ENCODE measurements around the gene PIGW. TPM values are rescaled to one million over a fixed set of nuclear protein-coding genes. Genes with fewer than 3 reads are reported as not detected.

Gene PIGW
- total and polyA plus RNA-seq, 9 of the 15 experiments (the other 6 are each of a cell fraction or from before 2014, with no cell fraction given): 9.5 to 33.9 (median 21.2) TPM

- H3K27ac ChIP-seq (ENCODE audit: extremely low read depth, low read depth, low read length): no peak overlapping the region
- H3K9ac ChIP-seq (ENCODE audit: insufficient read depth in 1 of 2, low read depth in 2 of 2, low read length in 2 of 2): no peak overlapping the region
- TF ChIP-seq PCBP2 (IDR thresholded peaks at IDR 0.05; ENCODE audit: low read depth, low read length, poor library complexity, severe bottlenecking) (no peak), MIER1 (IDR thresholded peaks at IDR 0.05; ENCODE audit: low read depth) (no peak), BRD9 (IDR thresholded peaks at IDR 0.05; ENCODE audit: low read depth, partially characterized antibody) (no peak), TBP (optimal IDR thresholded peaks at IDR 0.05; ENCODE audit: low read depth, low read length) (no peak), ZNF668 (CRISPR knock-in tag; IDR thresholded peaks at IDR 0.05) (no peak), ZBTB17 (CRISPR knock-in tag; IDR thresholded peaks at IDR 0.05) (no peak), BHLHE40 (IDR thresholded peaks at IDR 0.05; ENCODE audit: low read length) (no peak), OTX1 (CRISPR knock-in tag; IDR thresholded peaks at IDR 0.05) (no peak), ZNF449 (CRISPR knock-in tag; IDR thresholded peaks at IDR 0.05) (no peak), HMGXB4 (CRISPR knock-in tag; IDR thresholded peaks at IDR 0.05) (no peak), NR1H2 (CRISPR knock-in tag; IDR thresholded peaks at IDR 0.05) (no peak), CTBP1 (IDR thresholded peaks at IDR 0.05; ENCODE audit: borderline replicate concordance) (no peak), E2F1 (CRISPR knock-in tag; IDR thresholded peaks at IDR 0.05) (no peak), NKRF (IDR thresholded peaks at IDR 0.05; ENCODE audit: borderline replicate concordance) (no peak), RBFOX2 (IDR thresholded peaks at IDR 0.05; ENCODE audit: low read depth, low read length) (no peak), GABPA (tag; conservative IDR thresholded peaks at IDR 0.05; ENCODE audit: low read depth) (no peak), PURB (CRISPR knock-in tag; IDR thresholded peaks at IDR 0.05; ENCODE audit: low read depth) (no peak), FOXP1 (CRISPR knock-in tag; IDR thresholded peaks at IDR 0.05) (no peak)
- no peak for ATAC-seq
- CTCF ChIA-PET (ENCODE audit: low intra/inter-chr PET ratio): no interaction called here
- H3K27me3 ChIP-seq (ENCODE audit: control insufficient read depth in 2 of 2, insufficient read depth in 2 of 2, low read length in 2 of 2): no peaks in the 10 kb centered on the region
- no peak overlapping the region for H2AFZ ChIP-seq (ENCODE audit: low read depth, low read length)
- no peaks in the 10 kb centered on the region for H3K9me3 ChIP-seq (replicated peaks; ENCODE audit: control insufficient read depth, insufficient read depth, low read depth, low read length)
- no peak overlapping the region for H3K4me3 ChIP-seq
- in situ Hi-C loops (cut with MboI) (no loop called here), intact Hi-C loops (cut with micrococcal nuclease) (no loop called here)
- peaks cover 91% of the 10 kb centered on the region for H3K36me3 ChIP-seq (ENCODE audit: control insufficient read depth, insufficient read depth, low read length)
- POLR2A ChIA-PET: interaction anchor here (2.4 to 2.5 kb wide), 2 partner anchors 8 to 12 kb away, joined by 13 to 26 read pairs; partner anchors contain the start of genes MYO19 and PIGW
- no TSS peak for BruUV-seq (replicated peaks)
- H3K4me1 ChIP-seq (replicated peaks in 1 of 2; ENCODE audit: control insufficient read depth in 2 of 2, insufficient read depth in 2 of 2, low read length in 2 of 2): no peaks in the 10 kb centered on the region
- no peak for FAIRE-seq
- H4K20me1 ChIP-seq (replicated peaks; ENCODE audit: control insufficient read depth, insufficient read depth, low read length): no peaks in the 10 kb centered on the region
- 90% methylated on average over 2 of the region's 2 CpGs for WGBS (ENCODE audit: insufficient coverage, low coverage, missing lambda C conversion rate)
- no peaks in the 10 kb centered on the region for H3K9me1 ChIP-seq (ENCODE audit: control insufficient read depth, insufficient read depth, low read length)
- H3K79me2 ChIP-seq (ENCODE audit: control insufficient read depth, insufficient read depth, low read length): peaks cover 14% of the 10 kb centered on the region; the same call in 2 of the 3 replicates
- peak in 1 of 4 experiments; percentile 13 for DNase-seq (ENCODE audit: extremely low read depth in 1 of 4, low spot score in 3 of 4)
- no peak overlapping the region for H3K4me2 ChIP-seq (ENCODE audit: insufficient read depth, low read length)
Measured at GRCh38 chr17:36523113-36523512, 11.7 kb upstream of the PIGW start.
